Naive thymus-derived CD8-positive, alpha-beta T cell (primary cell): Measurements from ENCODE around the gene COL5A1. TPM values are rescaled to one million over a fixed set of nuclear protein-coding genes. Genes with fewer than 3 reads are reported as not detected.

ENCODE experiments used
- ATAC-seq, 2 donors: fragments of 150-1000 bp; cut with Tn5 transposase in 1 of 2; sonication (Bioruptor Pico), chemical (Tn5 transposase) in 1 of 2; 1 replicate in 1 of 2; 2 replicates in 1 of 2; pipeline ENCODE4 v1.10.0; 2021; ENCODE audit warnings: mild to moderate bottlenecking in 2 of 2, moderate library complexity in 2 of 2
- POLR2A ChIA-PET: fragments of 350-600 bp; sonication (Branson Sonifier 250); formaldehyde crosslinking; loops from one replicate; lab custom pipeline; 2021; ENCODE audit warnings: antibody characterized with exemption; lab: Charles Lee
- DNase-seq, 10 donors: peaks; one replicate each; pipeline versions ENCODE4 v3.0.0 to v3.0.0-alpha.2; 2020 to 2022
- H3K27ac Mint-ChIP-seq, 10 donors: one replicate each; pipeline ENCODE4 v1.8.0; 2020 to 2022; ENCODE audit warnings: mild to moderate bottlenecking in 10 of 10, mixed read lengths in 10 of 10, moderate library complexity in 4 of 10, inconsistent platforms in 1 of 10
- H3K27me3 Mint-ChIP-seq, 5 donors: one replicate each; pipeline ENCODE4 v1.8.0; 2021 to 2022; ENCODE audit warnings: mixed read lengths in 5 of 5
- H3K36me3 Mint-ChIP-seq, 3 donors: one replicate each; pipeline ENCODE4 v1.8.0; 2020 to 2022; ENCODE audit warnings: mixed read lengths in 3 of 3, mild to moderate bottlenecking in 2 of 3, inconsistent platforms in 1 of 3
- H3K4me1 Mint-ChIP-seq, 4 donors: one replicate each; pipeline ENCODE4 v1.8.0; 2021 to 2022; ENCODE audit warnings: mixed read lengths in 4 of 4
- H3K4me3 Mint-ChIP-seq, 10 donors: one replicate each; pipeline ENCODE4 v1.8.0; 2020 to 2022; ENCODE audit warnings: mild to moderate bottlenecking in 10 of 10, mixed read lengths in 10 of 10, moderate library complexity in 6 of 10, inconsistent platforms in 1 of 10
- H3K9me3 Mint-ChIP-seq, 9 donors: one replicate each; pipeline ENCODE4 v1.8.0; 2020 to 2022; ENCODE audit warnings: mixed read lengths in 9 of 9, mild to moderate bottlenecking in 3 of 9, inconsistent platforms in 1 of 9, moderate library complexity in 1 of 9
- polyA plus RNA-seq, 3 donors: library from polyadenylated mRNA; unstranded; fragments of 300-500 nt; fragmentation: Illumina TruSeq; gene quantifications; one replicate each; pipeline ENCODE4 v1.2.3, GENCODE V29; 2021
- total RNA-seq, 8 experiments: library from RNA in 2 of 8; stranded (reverse) in 2 of 8; gene quantifications; one replicate each; pipeline ENCODE4 v1.2.3 and lab custom pipeline; 2021 to 2026

COL5A1 gene
- total and polyA plus RNA-seq, 5 experiments from 2014 or later: 0.26 TPM; not detected in 4

- DNase-seq (no peak), ATAC-seq (no peak)
- no peak overlapping the region for H3K4me3 Mint-ChIP-seq
- H3K9me3 Mint-ChIP-seq: no peaks in the 10 kb centered on the region
- peaks cover 0 to 6% (median 3%) of the 10 kb centered on the region in 5 donors for H3K27me3 Mint-ChIP-seq
- H3K36me3 Mint-ChIP-seq: no peaks in the 10 kb centered on the region
- H3K27ac Mint-ChIP-seq: no peak overlapping the region
- POLR2A ChIA-PET: no interaction called here
- H3K4me1 Mint-ChIP-seq: peaks cover 0 to 13% (median 0%) of the 10 kb centered on the region in 4 donors
Observed at GRCh38 chr9:134773842-134774241, 132.2 kb downstream of the COL5A1 start.

- Mint-ChIP-seq H3K9me3 (no peaks in the 10 kb centered on the region), H3K36me3 (no peaks in the 10 kb centered on the region), H3K27ac (no peak overlapping the region), H3K27me3 (peaks cover 0 to 6% (median 3%) of the 10 kb centered on the region in 5 donors), H3K4me1 (peaks cover 0 to 8% (median 0%) of the 10 kb centered on the region in 4 donors), H3K4me3 (no peak overlapping the region)
- no peak for ATAC-seq
- POLR2A ChIA-PET: no interaction called here
- DNase-seq: no peak
Observed at GRCh38 chr9:134774410-134774809, 132.8 kb downstream of the COL5A1 start.

GRCh38 chr9:134775081-134775951 lies 133.7 kb downstream of the COL5A1 start:
- no peak overlapping the region for H3K4me3 Mint-ChIP-seq
- H3K36me3 Mint-ChIP-seq: no peaks in the 10 kb centered on the region
- H3K9me3 Mint-ChIP-seq: no peaks in the 10 kb centered on the region
- H3K4me1 Mint-ChIP-seq: peaks cover 0 to 7% (median 0%) of the 10 kb centered on the region in 4 donors
- ATAC-seq (no peak), DNase-seq (no peak)
- POLR2A ChIA-PET: no interaction called here
- H3K27me3 Mint-ChIP-seq: peaks cover 0 to 6% (median 3%) of the 10 kb centered on the region in 5 donors
- no peak overlapping the region for H3K27ac Mint-ChIP-seq

GRCh38 chr9:134776080-134776796 lies 134.6 kb downstream of the COL5A1 start:
- Mint-ChIP-seq H3K4me1 (peaks cover 0 to 4% (median under 1%) of the 10 kb centered on the region in 4 donors), H3K27ac (no peak overlapping the region), H3K36me3 (no peaks in the 10 kb centered on the region), H3K27me3 (peaks cover 0 to 6% (median 3%) of the 10 kb centered on the region in 5 donors), H3K4me3 (no peak overlapping the region), H3K9me3 (no peaks in the 10 kb centered on the region)
- POLR2A ChIA-PET: no interaction called here
- ATAC-seq: no peak
- DNase-seq: no peak

GRCh38 chr9:134777153-134777552 lies 135.6 kb downstream of the COL5A1 start:
- no peak for DNase-seq
- peaks cover 0 to 1% (median 0%) of the 10 kb centered on the region in 4 donors for H3K4me1 Mint-ChIP-seq
- POLR2A ChIA-PET: no interaction called here
- H3K4me3 Mint-ChIP-seq: no peak overlapping the region
- no peak overlapping the region for H3K27ac Mint-ChIP-seq
- no peaks in the 10 kb centered on the region for H3K27me3 Mint-ChIP-seq
- ATAC-seq: no peak
- H3K36me3 Mint-ChIP-seq: no peaks in the 10 kb centered on the region
- H3K9me3 Mint-ChIP-seq: no peaks in the 10 kb centered on the region

GRCh38 chr9:134778156-134778555 lies 136.6 kb downstream of the COL5A1 start:
- no peak overlapping the region for H3K27ac Mint-ChIP-seq
- peaks cover 0 to 1% (median 0%) of the 10 kb centered on the region in 4 donors for H3K4me1 Mint-ChIP-seq
- POLR2A ChIA-PET: no interaction called here
- no peak overlapping the region for H3K4me3 Mint-ChIP-seq
- no peaks in the 10 kb centered on the region for H3K36me3 Mint-ChIP-seq
- no peaks in the 10 kb centered on the region for H3K27me3 Mint-ChIP-seq
- DNase-seq (no peak), ATAC-seq (no peak)
- no peaks in the 10 kb centered on the region for H3K9me3 Mint-ChIP-seq

- no peak for ATAC-seq
- Mint-ChIP-seq H3K27me3 (no peaks in the 10 kb centered on the region), H3K4me1 (peaks cover 0 to 1% (median 0%) of the 10 kb centered on the region in 4 donors), H3K27ac (no peak overlapping the region), H3K9me3 (no peaks in the 10 kb centered on the region), H3K36me3 (no peaks in the 10 kb centered on the region), H3K4me3 (no peak overlapping the region)
- POLR2A ChIA-PET: no interaction called here
- no peak for DNase-seq
Observed at GRCh38 chr9:134778841-134779411, 137.3 kb downstream of the COL5A1 start.

GRCh38 chr9:134779640-134780039 lies 138.0 kb downstream of the COL5A1 start:
- Mint-ChIP-seq H3K36me3 (no peaks in the 10 kb centered on the region), H3K4me1 (peaks cover 0 to 1% (median 0%) of the 10 kb centered on the region in 4 donors), H3K27ac (no peak overlapping the region), H3K4me3 (no peak overlapping the region), H3K9me3 (no peaks in the 10 kb centered on the region), H3K27me3 (peaks cover 0 to 1% (median 0%) of the 10 kb centered on the region in 5 donors)
- DNase-seq: no peak
- no peak for ATAC-seq
- POLR2A ChIA-PET: no interaction called here

- ATAC-seq (no peak), DNase-seq (no peak)
- H3K4me3 Mint-ChIP-seq: no peak overlapping the region
- H3K9me3 Mint-ChIP-seq: no peaks in the 10 kb centered on the region
- H3K27ac Mint-ChIP-seq: peak overlapping the region in 1 of 10 donors; percentile 24
- POLR2A ChIA-PET: no interaction called here
- peaks cover 0 to 1% (median 0%) of the 10 kb centered on the region in 4 donors for H3K4me1 Mint-ChIP-seq
- H3K36me3 Mint-ChIP-seq: no peaks in the 10 kb centered on the region
- H3K27me3 Mint-ChIP-seq: peaks cover 0 to 4% (median 0%) of the 10 kb centered on the region in 5 donors
Observed at GRCh38 chr9:134781591-134782302, 140.1 kb downstream of the COL5A1 start.

- Mint-ChIP-seq H3K4me1 (peaks cover 0 to 1% (median 0%) of the 10 kb centered on the region in 4 donors), H3K36me3 (no peaks in the 10 kb centered on the region), H3K9me3 (no peaks in the 10 kb centered on the region), H3K27ac (no peak overlapping the region), H3K4me3 (no peak overlapping the region), H3K27me3 (peaks cover 0 to 12% (median 0%) of the 10 kb centered on the region in 5 donors)
- DNase-seq (no peak), ATAC-seq (no peak)
- POLR2A ChIA-PET: no interaction called here
Observed at GRCh38 chr9:134782921-134783698, 141.5 kb downstream of the COL5A1 start.

- POLR2A ChIA-PET: no interaction called here
- DNase-seq (no peak), ATAC-seq (no peak)
- H3K4me1 Mint-ChIP-seq: peaks cover 0 to 1% (median 0%) of the 10 kb centered on the region in 4 donors
- H3K36me3 Mint-ChIP-seq: no peaks in the 10 kb centered on the region
- no peak overlapping the region for H3K4me3 Mint-ChIP-seq
- peaks cover 0 to 17% (median 0%) of the 10 kb centered on the region in 5 donors for H3K27me3 Mint-ChIP-seq
- no peaks in the 10 kb centered on the region for H3K9me3 Mint-ChIP-seq
- no peak overlapping the region for H3K27ac Mint-ChIP-seq
Observed at GRCh38 chr9:134783699-134784039, 142.1 kb downstream of the COL5A1 start.
